A549 treated with Hydrocortisone at 1 μM for 4 hours (cell line): ENCODE data around the gene AMY1C. TPM values are rescaled to one million over a fixed set of nuclear protein-coding genes. Genes with fewer than 3 reads are reported as not detected.

Experiments
- total RNA-seq: library from RNA; stranded (reverse); fragments of 200-300 nt; extraction: Qiagen RNA extraction; gene quantifications from 5 replicates; pipeline ENCODE4 v1.2.3, GENCODE V29; 2022

The AMY1C gene
- not detected in 5 replicates for total RNA-seq

DNA sequence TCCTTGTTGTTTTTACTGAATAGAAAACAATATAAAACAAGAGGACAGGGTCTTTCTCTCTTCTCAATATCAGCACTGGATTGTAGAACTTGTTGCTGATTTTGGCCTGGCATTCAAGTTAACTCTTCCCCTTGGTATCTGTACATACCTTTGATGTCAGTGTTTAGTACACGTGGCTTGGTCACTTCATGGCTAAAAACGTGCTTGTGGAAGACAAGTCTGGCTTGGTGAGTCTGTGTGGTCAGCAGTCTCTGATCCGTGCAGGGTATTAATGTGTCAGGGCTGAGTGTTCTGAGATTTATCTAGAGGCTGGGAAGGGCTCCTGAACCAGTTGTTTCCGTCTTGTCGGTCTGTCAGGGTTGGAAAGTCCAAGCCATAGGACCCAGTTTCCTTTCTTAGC, at the start of gene AMY1C:
Gene AMY1C, plus strand, starts transcription at position 301 of the 400 bp plus-strand sequence. CDS start 572 bp downstream, outside the sequence.

Other genes starting within 250 kb of the AMY1C start
- gene RNPC3, start 224.2 kb upstream of the AMY1C start, total RNA-seq: 5.3 to 6.1 TPM (median 6.1 TPM) in 5 replicates
- gene AMY2B, start 178.3 kb upstream of the AMY1C start, total RNA-seq: 0.45 to 0.68 TPM (median 0.49 TPM) in 5 replicates
- not detected in 5 replicates for gene AMY2A, start 132.5 kb upstream of the AMY1C start, total RNA-seq
- not detected in 5 replicates for gene AMY1A, start 94.1 kb upstream of the AMY1C start, total RNA-seq
- not detected in 5 replicates for gene AMY1B, start 53.7 kb upstream of the AMY1C start, total RNA-seq